K562 (cell line): ENCODE measurements around the gene LDAH. TPM values are rescaled to one million over a fixed set of nuclear protein-coding genes. Genes with fewer than 3 reads are reported as not detected.

Experiments used
- ATAC-seq: fragments of 200-7000 bp; cut with Tn5 transposase; 3 replicates; pipeline ENCODE4 v1.9.1; 2020; ENCODE audit warnings: moderate library complexity
- BruUV-seq: library from RNA; stranded (reverse); fragments of 400-500 nt; replicated peaks from 2 replicates; lab custom pipeline; 2021; lab: Mats Ljungman, UMichigan
- CTCF ChIA-PET: fragments of 300-600 bp; formaldehyde crosslinking; extraction: SDS; loops from one replicate; lab custom pipeline; 2021; ENCODE audit warnings: low intra/inter-chr PET ratio; lab: Yijun Ruan, JAX
- POLR2A ChIA-PET: fragments of 300-600, 350-650 bp; sonication (Branson Sonifier 250); formaldehyde crosslinking; extraction: SDS; loops from one replicate; lab custom pipeline; 2021; ENCODE audit warnings: antibody characterized with exemption, inconsistent platforms; lab: Yijun Ruan, JAX
- DNase-seq, 4 experiments: peaks; one replicate each; pipeline versions ENCODE4 v3.0.0 to v3.0.0-alpha.2; 2011 to 2018; ENCODE audit warnings: low spot score in 3 of 4, mixed read lengths in 3 of 4; ENCODE audit errors: extremely low read depth in 1 of 4
- FAIRE-seq: peaks from 2 replicates; lab custom pipeline; 2011; peaks lifted over from hg19 to GRCh38; lab: Jason Lieb, UNC
- H2AFZ ChIP-seq: 2 replicates; pipeline ENCODE4 v1.6.0; 2011; ENCODE audit warnings: low read depth, low read length, control low read depth, inconsistent platforms
- H3K27ac ChIP-seq: fragments of 200-600 bp; 3 replicates; pipeline ENCODE4 v1.8.0; 2011; ENCODE audit warnings: low read depth, mild to moderate bottlenecking, control low read depth, inconsistent platforms, low read length, moderate library complexity, mixed read lengths; ENCODE audit errors: extremely low read depth
- H3K27me3 ChIP-seq, 2 experiments: fragments of 300-600 bp in 1 of 2; 2 replicates in 1 of 2; 3 replicates in 1 of 2; pipeline versions ENCODE4 v1.6.0 to v1.8.0; 2011; ENCODE audit warnings: inconsistent platforms in 2 of 2, low read length in 2 of 2, mild to moderate bottlenecking in 1 of 2, mixed read lengths in 1 of 2, moderate library complexity in 1 of 2; ENCODE audit not compliant: control insufficient read depth in 2 of 2, insufficient read depth in 2 of 2
- H3K36me3 ChIP-seq: fragments of 300-600 bp; 3 replicates; pipeline ENCODE4 v1.8.0; 2011; ENCODE audit warnings: mild to moderate bottlenecking, low read length, inconsistent platforms; ENCODE audit not compliant: control insufficient read depth, insufficient read depth
- H3K4me1 ChIP-seq, 2 experiments: fragments of 200-600 bp in 1 of 2; replicated peaks in 1 of 2; 2 replicates in 1 of 2; 3 replicates in 1 of 2; pipeline versions ENCODE4 v1.5.1 to v1.8.0; 2011; ENCODE audit warnings: inconsistent platforms in 2 of 2, low read length in 2 of 2, mild to moderate bottlenecking in 1 of 2, mixed read lengths in 1 of 2, moderate library complexity in 1 of 2; ENCODE audit not compliant: control insufficient read depth in 2 of 2, insufficient read depth in 2 of 2
- H3K4me2 ChIP-seq: 2 replicates; pipeline ENCODE4 v1.6.1; 2011; ENCODE audit warnings: low read length, control low read depth, inconsistent platforms, mixed read lengths; ENCODE audit not compliant: insufficient read depth
- H3K4me3 ChIP-seq: fragments of 200-600 bp; sonication (generic), shearing (Covaris generic); 2 replicates; pipeline ENCODE4 v1.5.1; 2016; ENCODE audit warnings: control low read depth, inconsistent platforms
- H3K79me2 ChIP-seq: fragments of 200-600 bp; 3 replicates; pipeline ENCODE4 v1.8.0; 2011; ENCODE audit warnings: low read length, inconsistent platforms; ENCODE audit not compliant: control insufficient read depth, insufficient read depth
- H3K9ac ChIP-seq, 2 experiments: 2 replicates each; pipeline versions ENCODE4 v1.6.0 to v1.6.1; 2011; ENCODE audit warnings: low read depth in 2 of 2, low read length in 2 of 2, control low read depth in 1 of 2, inconsistent platforms in 1 of 2, mild to moderate bottlenecking in 1 of 2, mixed read lengths in 1 of 2; ENCODE audit not compliant: insufficient read depth in 1 of 2
- H3K9me1 ChIP-seq: one replicate; pipeline ENCODE4 v1.6.0; 2011; ENCODE audit warnings: inconsistent platforms, mild to moderate bottlenecking, low read length, moderate library complexity; ENCODE audit not compliant: control insufficient read depth, insufficient read depth
- H3K9me3 ChIP-seq: replicated peaks from 2 replicates; pipeline ENCODE4 v1.5.1; 2011; ENCODE audit warnings: low read depth, low read length, inconsistent platforms; ENCODE audit not compliant: control insufficient read depth, insufficient read depth
- H4K20me1 ChIP-seq: replicated peaks from 2 replicates; pipeline ENCODE4 v1.6.1; 2011; ENCODE audit warnings: low read length, inconsistent platforms, mixed read lengths; ENCODE audit not compliant: control insufficient read depth, insufficient read depth
- CEBPB ChIP-seq: fragments of 450-650 bp; IDR thresholded peaks from 2 replicates; pipeline ENCODE4 v1.6.1; 2016; ENCODE audit warnings: missing genetic modification characterization, missing compliant biosample characterization
- CEBPG ChIP-seq, 3 experiments: fragments of 200-800 bp in 1 of 3; sonication (Bioruptor generic) in 1 of 3; sonication (generic) in 1 of 3; formaldehyde crosslinking in 1 of 3; IDR thresholded peaks in 2 of 3; conservative IDR thresholded peaks in 1 of 3; 2 replicates each; pipeline versions ENCODE4 v1.6.1 to v1.8.0; 2016 to 2022; ENCODE audit warnings: missing compliant biosample characterization in 2 of 3, missing genetic modification characterization in 2 of 3, mild to moderate bottlenecking in 1 of 3, missing genetic modification reagents in 1 of 3
- DDX20 ChIP-seq: fragments of 450-650 bp; IDR thresholded peaks from 2 replicates; pipeline ENCODE4 v1.6.1; 2016; ENCODE audit warnings: missing genetic modification characterization, low read depth, mild to moderate bottlenecking, missing compliant biosample characterization, moderate library complexity
- KDM1A ChIP-seq, 2 experiments: fragments of 450-650 bp; IDR thresholded peaks; 2 replicates each; pipeline ENCODE4 v1.6.1; 2016; ENCODE audit warnings: mild to moderate bottlenecking in 2 of 2
- NFE2 ChIP-seq: IDR thresholded peaks from 2 replicates; pipeline ENCODE4 v1.6.1; 2014; ENCODE audit warnings: antibody characterized with exemption, low read depth
- RHOXF2B ChIP-seq: fragments of 250-450 bp; sonication (Bioruptor Pico); conservative IDR thresholded peaks from 2 replicates; pipeline ENCODE4 v1.5.1; 2021
- TAF1 ChIP-seq: IDR thresholded peaks from 2 replicates; pipeline ENCODE4 v1.6.1; 2011; ENCODE audit warnings: mild to moderate bottlenecking, low read length, moderate library complexity; ENCODE audit not compliant: insufficient read depth, control insufficient read depth, severe bottlenecking; ENCODE audit errors: extremely low read depth
- TCF7L2 ChIP-seq: fragments of 150-350 bp; IDR thresholded peaks from 2 replicates; pipeline ENCODE4 v1.6.1; 2016; ENCODE audit warnings: low read depth, mild to moderate bottlenecking, low read length, moderate library complexity
- XRCC5 ChIP-seq: fragments of 200-400 bp; formaldehyde crosslinking; IDR thresholded peaks from 2 replicates; pipeline ENCODE4 v1.6.1; 2017; ENCODE audit warnings: low read depth, mild to moderate bottlenecking, low read length
- ZNF184 ChIP-seq: sonication (generic); formaldehyde crosslinking; IDR thresholded peaks from 2 replicates; pipeline ENCODE4 v1.5.0; 2020; ENCODE audit warnings: missing genetic modification reagents
- WGBS: fragments of 100-300 bp; shearing (Covaris generic); methylation state at CpG from one replicate; pipeline ENCODE4 v1.1.6; 2016; ENCODE audit warnings: low coverage, mixed read lengths; ENCODE audit not compliant: insufficient coverage; ENCODE audit errors: missing lambda C conversion rate; 5-methylcytosine and 5-hydroxymethylcytosine counted together
- in situ Hi-C: fragments of 300-500 bp; cut with MboI; formaldehyde crosslinking; loops from 4 replicates; pipeline ENCODE4 v1.15.0; 2018; ENCODE audit warnings: inconsistent platforms, mixed read lengths
- intact Hi-C: fragments of 100-400 bp; cut with micrococcal nuclease; formaldehyde crosslinking; loops from 2 replicates; pipeline ENCODE4 v1.14.2; 2022
- polyA plus RNA-seq, 8 experiments: library from polyadenylated mRNA; depleted of rRNA in 4 of 8; stranded (reverse) in 5 of 8; unstranded in 3 of 8; fragments of >200 nt; fragmentation: Nextera tagmentation in 2 of 8; fragmentation: Illumina TruSeq in 1 of 8; extraction: Ambion mirVana in 2 of 8; extraction: Trizol in 1 of 8; gene quantifications; 2 replicates each; pipeline versions ENCODE4 v1.2.1 to v1.2.3, GENCODE V29; 2011 to 2014; ENCODE audit warnings: inconsistent platforms in 1 of 8, missing spikeins in 1 of 8
- total RNA-seq, 7 experiments: library from RNA; depleted of rRNA in 6 of 7; stranded (reverse); fragments of >200 nt in 6 of 7; fragmentation: Illumina TruSeq in 2 of 7; extraction: Trizol in 2 of 7; gene quantifications; 2 replicates each; pipeline versions ENCODE4 v1.2.1 to v1.2.3, GENCODE V29; 2011 to 2021; ENCODE audit warnings: low replicate concordance in 1 of 7
- TF ChIP-seq, protein P1 (sequence below): fragments of 450-650 bp; IDR thresholded peaks from 2 replicates; pipeline ENCODE4 v1.6.1; 2018; ENCODE audit not compliant: partially characterized antibody
- TF ChIP-seq, protein P2 (sequence below), 2 experiments: IDR thresholded peaks in 1 of 2; conservative IDR thresholded peaks in 1 of 2; 2 replicates each; pipeline ENCODE4 v1.6.1; 2016; ENCODE audit warnings: low read depth in 2 of 2, mild to moderate bottlenecking in 1 of 2, missing compliant biosample characterization in 1 of 2, missing genetic modification characterization in 1 of 2, moderate library complexity in 1 of 2

LDAH gene
- total and polyA plus RNA-seq, 9 of the 15 experiments (the other 6 are each of a cell fraction or from before 2014, with no cell fraction given): 22.3 to 60.1 (median 40.0) TPM

DNA sequence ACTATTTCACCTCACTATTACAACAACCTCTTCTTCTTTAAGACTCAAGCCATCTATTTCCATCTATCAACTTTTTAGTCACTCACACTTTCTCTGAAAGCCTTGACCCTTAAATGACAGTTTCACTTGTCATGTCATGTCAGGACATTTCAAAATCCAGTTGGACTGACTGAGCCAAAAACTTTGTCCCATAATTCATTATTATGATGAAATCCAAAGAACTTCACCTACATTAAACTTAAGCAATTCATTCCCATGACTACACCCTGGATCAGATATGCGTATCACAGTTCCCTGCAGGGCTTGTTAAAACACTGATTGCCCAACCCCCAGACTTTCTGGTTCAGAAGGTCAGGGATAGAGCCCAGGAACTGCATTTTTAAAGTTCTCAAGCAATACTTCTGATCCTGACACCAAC is 26.5 kb downstream of the LDAH start:
- CTCF ChIA-PET: no interaction called here
- Histone ChIP-seq H3K36me3 (peaks cover 20% of the 10 kb centered on the region; the same call in 2 of the 3 replicates), H3K27ac (no peak overlapping the region), H3K4me2 (no peak overlapping the region), H3K9me3 (0 out of 2 replicates have a peak, but pooled peaks cover 7% of the 10 kb centered on the region), H3K4me3 (no peak overlapping the region), H2AFZ (no peak overlapping the region), H3K9ac (no peak overlapping the region), H3K9me1 (no peaks in the 10 kb centered on the region), H4K20me1 (no peaks in the 10 kb centered on the region), H3K79me2 (peaks cover 26% of the 10 kb centered on the region; the same call in 2 of the 3 replicates), H3K27me3 (no peaks in the 10 kb centered on the region), H3K4me1 (no peaks in the 10 kb centered on the region; a peak in 1 of 5 replicates)
- POLR2A ChIA-PET: no interaction called here
- ATAC-seq (no peak), DNase-seq (no peak), FAIRE-seq (no peak)
- in situ Hi-C loops (no loop called here), intact Hi-C loops (no loop called here)
- no TSS peak for BruUV-seq
- WGBS: 75% methylated on average over 1 of the region's 1 CpG
- TF ChIP-seq, protein P1, sequence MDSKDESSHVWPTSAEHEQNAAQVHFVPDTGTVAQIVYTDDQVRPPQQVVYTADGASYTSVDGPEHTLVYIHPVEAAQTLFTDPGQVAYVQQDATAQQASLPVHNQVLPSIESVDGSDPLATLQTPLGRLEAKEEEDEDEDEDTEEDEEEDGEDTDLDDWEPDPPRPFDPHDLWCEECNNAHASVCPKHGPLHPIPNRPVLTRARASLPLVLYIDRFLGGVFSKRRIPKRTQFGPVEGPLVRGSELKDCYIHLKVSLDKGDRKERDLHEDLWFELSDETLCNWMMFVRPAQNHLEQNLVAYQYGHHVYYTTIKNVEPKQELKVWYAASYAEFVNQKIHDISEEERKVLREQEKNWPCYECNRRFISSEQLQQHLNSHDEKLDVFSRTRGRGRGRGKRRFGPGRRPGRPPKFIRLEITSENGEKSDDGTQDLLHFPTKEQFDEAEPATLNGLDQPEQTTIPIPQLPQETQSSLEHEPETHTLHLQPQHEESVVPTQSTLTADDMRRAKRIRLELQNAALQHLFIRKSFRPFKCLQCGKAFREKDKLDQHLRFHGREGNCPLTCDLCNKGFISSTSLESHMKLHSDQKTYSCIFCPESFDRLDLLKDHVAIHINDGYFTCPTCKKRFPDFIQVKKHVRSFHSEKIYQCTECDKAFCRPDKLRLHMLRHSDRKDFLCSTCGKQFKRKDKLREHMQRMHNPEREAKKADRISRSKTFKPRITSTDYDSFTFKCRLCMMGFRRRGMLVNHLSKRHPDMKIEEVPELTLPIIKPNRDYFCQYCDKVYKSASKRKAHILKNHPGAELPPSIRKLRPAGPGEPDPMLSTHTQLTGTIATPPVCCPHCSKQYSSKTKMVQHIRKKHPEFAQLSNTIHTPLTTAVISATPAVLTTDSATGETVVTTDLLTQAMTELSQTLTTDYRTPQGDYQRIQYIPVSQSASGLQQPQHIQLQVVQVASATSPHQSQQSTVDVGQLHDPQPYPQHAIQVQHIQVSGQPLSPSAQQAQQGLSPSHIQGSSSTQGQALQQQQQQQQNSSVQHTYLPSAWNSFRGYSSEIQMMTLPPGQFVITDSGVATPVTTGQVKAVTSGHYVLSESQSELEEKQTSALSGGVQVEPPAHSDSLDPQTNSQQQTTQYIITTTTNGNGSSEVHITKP: no peak
- TF ChIP-seq NFE2 (no peak), CEBPB (tag) (peak; percentile 68; the same call in 1 of the 2 replicates), XRCC5 (no peak), TAF1 (no peak), TCF7L2 (no peak), CEBPG (CRISPR knock-in tag; IDR thresholded peaks at IDR 0.05) (no peak), CEBPG (tag; conservative IDR thresholded peaks at IDR 0.05 in 1 of 2, IDR thresholded peaks at IDR 0.05 in 1 of 2) (peak; percentile 68 to 89), ZNF184 (CRISPR knock-in tag) (no peak), RHOXF2B (CRISPR knock-in tag) (no peak), KDM1A (IDR thresholded peaks at IDR 0.05) (0 out of 4 replicates have a peak, but pooled peaks of 1 of the 2 experiments have one; percentile 15), DDX20 (tag) (no peak)
- TF ChIP-seq, protein P2, sequence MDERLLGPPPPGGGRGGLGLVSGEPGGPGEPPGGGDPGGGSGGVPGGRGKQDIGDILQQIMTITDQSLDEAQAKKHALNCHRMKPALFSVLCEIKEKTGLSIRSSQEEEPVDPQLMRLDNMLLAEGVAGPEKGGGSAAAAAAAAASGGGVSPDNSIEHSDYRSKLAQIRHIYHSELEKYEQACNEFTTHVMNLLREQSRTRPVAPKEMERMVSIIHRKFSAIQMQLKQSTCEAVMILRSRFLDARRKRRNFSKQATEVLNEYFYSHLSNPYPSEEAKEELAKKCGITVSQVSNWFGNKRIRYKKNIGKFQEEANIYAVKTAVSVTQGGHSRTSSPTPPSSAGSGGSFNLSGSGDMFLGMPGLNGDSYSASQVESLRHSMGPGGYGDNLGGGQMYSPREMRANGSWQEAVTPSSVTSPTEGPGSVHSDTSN (CRISPR knock-in tag; IDR thresholded peaks at IDR 0.05; ENCODE audit: low read depth): no peak
- TF ChIP-seq, protein P2 (tag; conservative IDR thresholded peaks at IDR 0.05; ENCODE audit: low read depth): peak; percentile 57
